Activated CD4-positive, alpha-beta T cell treated with anti-CD3 and anti-CD28 coated beads, Interleukin-10, Interleukin-2, amounts not matched to agents 100 ng/mL and 50 ng/mL, durations not matched to agents 16 hours and 8 hours (primary cell): ENCODE measurements around the gene ARHGAP9.

Source experiments
- DNase-seq: peaks from one replicate; pipeline ENCODE4 v3.0.0-alpha.2; 2020

ARHGAP9 gene

DNA sequence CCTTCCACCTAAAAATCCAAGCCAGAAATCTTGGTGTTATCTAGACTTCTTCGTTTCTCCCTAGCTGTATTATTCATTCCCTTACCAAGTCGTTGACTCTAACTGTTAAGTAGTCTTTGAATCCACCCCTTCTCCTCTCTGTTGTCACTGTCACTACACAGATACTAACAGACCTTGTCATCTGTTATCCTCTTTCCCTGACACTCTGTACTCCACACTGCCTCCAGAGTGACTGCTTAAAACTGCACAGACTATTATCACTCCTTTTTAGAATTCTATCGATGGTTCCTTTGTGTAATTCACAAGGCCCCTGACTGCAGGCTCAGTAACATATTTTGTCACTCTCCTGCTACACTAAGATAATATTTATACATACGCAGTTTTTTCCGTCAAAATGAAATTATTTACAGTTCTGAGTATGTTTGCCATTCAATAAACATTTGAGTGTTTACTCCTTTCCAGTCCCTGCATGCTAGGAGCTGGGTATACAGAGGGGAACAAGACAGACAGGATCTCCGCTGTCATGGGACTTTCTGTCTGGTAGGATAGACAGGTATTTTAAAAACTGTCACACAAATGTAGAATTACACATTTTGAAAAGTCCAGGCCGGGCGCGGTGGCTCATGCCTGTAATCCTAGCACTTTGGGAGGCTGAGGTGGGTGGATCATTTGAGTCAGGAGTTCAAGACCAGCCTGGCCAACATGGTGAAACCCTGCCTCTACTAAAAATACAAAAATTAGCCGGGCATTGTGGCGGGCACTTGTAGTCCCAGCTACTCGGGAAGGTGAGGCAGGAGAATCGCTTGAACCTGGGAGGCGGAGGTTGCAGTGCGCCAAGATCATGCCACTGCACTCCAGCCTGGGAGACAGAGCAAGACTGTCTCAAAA, 12.0 kb upstream of the ARHGAP9 start:
- peak; percentile 32 for DNase-seq

DNA sequence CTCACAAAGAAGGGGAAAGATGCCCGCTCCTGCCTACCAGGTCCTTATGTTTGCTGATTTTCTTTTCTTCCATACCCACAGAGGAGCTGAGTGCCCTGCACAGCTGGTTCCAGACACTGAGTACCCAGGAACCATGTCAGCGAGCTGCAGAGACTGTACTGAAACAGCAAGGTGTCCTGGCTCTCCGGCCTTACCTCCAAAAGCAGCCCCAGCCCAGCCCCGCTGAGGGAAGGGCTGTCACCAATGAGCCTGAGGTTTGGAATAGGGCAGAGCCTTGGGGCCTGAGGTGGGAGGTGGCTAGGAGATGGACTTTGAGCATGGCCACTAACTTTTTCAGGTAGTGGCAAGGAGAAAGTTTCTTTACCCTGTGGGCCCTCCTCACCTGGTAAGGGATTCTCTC, 10.5 kb upstream of the ARHGAP9 start:
- no peak for DNase-seq

DNA sequence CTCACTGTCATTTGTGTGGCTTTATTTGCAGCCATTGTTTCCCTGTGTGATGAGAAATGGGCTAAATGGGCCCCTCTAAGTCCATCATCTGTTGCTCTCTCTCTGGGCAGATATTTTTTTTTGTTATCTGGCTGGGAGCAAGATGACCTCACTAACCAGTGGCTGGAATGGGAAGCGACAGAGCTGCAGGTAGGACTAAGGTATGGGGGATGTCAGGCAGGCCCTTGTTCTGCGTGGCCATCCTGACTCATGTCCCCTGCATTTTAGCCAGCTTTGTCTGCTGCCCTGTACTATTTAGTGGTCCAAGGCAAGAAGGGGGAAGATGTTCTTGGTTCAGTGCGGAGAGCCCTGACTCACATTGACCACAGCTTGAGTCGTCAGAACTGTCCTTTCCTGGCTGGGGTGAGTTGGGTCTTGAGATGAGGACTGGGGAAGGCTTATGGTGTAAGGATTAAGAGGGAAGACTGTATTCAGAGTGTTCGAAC, 9.5 kb upstream of the ARHGAP9 start:
- DNase-seq: no peak

DNA sequence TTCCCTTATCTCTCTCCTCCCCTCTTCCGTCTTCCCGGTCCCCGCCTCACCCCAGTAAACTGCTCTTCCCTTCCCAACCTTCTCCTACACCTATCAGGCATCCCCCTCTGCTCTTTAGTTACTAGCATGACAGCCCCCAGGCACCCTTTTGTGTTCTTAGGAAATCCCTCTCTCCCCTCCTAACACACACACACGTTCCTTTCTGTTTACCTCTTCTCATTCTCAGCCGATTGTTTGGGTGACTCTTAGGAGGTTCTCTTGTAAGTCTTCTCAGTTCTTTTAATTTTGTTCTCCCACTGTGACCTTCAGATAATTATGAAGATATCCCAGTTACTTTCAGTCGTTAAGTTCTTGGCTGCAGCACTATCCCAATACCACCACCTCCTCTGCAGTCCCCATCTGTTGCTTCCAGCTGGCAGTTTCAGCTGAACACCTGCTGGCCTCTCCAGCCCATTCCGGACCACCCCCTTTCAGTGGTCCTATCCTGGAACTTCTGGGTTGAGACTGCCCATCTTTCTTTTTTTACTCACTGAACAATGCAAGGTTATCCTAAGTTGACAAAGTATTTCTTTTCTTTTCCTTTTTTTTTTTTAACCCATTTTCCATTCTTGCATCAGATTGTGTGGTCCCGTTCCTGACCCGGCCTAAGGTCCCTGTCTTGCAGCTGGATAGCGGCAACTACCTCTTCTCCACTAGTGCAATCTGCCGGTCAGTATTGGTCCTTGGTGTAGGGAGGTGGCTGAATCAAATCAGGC, 8.9 kb upstream of the ARHGAP9 start:
- DNase-seq: no peak

DNA sequence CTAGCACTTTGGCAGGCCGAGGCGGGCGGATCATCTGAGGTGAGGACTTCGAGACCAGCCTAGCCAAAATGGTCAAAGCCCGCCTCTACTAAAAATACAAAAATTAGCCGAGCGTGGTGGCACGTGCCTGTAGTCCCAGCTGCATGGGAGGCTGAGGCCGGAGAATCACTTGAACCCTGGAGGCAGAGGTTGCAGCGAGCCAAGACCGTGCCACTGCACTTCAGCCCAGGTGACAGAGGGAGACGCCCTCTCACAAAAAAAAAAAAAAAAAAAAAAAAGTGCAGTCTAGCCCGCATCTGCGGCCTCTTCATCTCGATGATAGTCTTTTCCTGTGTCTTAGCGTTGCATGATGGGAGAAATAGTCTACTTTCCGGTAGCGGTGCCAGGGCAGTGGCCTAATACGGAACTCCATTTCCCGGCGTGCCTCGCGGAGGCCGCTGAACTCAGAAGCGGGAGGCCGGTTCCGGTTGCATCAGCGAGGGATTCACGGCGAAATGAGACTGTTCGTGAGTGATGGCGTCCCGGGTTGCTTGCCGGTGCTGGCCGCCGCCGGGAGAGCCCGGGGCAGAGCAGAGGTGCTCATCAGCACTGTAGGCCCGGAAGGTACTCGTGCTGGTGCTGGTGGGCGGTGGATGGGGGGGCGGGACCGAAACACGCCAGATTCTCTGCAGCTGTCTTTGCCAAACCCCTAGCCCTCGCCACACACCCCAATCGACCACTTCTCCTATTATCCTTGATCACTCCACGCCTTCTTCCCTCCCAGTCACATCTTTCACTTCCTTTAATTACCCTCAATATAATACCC, 8.1 kb upstream of the ARHGAP9 start, which contains the start of gene MARS1:
Gene MARS1 (plus strand): TSS at position 472 of the 805 bp plus-strand sequence. CDS start 23 bp downstream, at position 495.
- DNase-seq: peak; percentile 97

DNA sequence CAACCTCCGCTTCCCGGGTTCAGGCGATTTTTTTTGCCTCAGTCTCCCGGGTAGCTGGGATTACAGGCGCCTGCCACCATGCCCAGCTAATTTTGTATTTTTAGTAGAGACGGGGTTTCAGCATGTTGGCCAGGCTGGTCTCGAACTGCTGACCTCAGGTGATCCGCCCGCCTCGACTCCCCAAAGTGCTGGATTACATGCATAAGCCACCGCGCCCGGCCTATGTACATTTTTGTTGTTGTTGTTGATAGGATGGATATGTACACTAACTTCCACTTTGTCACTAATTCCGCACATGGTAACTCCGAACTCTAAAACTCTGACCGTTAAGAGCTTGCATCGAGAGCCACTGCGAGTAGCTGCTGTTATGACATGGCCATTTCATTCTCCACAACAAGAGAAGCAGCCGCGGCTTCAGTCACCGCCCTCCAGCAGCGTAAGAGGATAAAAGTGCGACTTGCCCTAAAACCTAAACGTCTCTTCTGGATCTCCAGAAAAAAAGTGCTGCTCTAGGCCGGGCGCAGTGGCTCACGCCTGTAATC, 7.5 kb upstream of the ARHGAP9 start:
- DNase-seq: no peak

DNA sequence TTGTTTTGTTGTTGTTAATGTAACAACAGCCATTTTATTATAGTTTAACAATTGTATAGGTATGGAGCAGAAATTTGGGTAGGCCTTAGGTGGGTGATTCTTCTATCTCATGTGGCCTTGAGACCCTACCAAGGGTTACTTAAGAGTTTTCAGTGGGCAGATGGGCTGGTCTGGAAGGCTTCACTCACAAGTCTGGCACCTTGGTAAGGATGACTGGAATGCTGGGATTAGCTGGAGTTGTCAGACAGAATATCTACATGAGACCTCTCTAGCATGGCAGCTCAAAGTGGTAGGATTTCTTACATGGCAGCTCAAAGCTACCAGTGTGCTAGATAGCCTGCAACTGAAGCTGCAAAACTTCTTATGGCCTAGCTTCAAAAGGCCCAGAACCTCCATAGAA, 6.0 kb upstream of the ARHGAP9 start:
- no peak for DNase-seq

DNA sequence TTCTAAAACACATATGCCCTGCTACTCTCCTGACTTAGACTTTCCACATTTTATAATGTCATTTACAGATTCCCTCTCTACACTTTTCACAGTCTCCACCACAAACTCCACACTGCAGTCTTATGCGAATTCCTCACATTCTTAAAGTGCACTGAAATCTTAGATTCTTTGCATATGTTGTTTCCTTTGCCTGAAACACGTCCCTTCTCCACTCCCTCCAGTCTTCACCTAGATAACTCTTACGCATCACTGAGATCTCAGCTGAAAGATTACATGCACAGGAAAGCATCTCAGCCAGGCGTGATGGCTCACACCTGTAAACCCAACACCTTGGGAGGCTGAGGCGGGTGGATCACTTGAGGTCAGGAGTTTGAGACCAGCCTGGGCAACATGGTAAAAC, 3.8 kb upstream of the ARHGAP9 start:
- no peak for DNase-seq

DNA sequence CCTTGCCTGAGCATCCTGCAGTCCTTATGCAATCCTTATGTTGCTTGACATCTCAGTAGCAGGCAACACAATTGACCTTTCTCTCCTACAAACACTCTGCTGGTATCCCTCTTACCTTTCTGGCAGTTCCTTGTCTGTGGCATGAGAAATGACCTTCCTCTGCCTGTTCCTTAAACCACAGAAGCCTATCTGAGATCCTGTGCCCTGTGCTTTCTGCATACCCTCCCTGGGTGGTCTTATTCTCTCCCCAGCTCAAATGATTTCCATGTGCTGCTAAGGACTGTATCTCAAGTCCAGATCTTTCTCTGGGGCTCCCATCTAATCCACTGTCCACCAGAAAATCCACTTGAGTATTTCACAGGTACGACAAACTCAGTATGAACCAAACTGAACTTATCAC, 2.0 kb upstream of the ARHGAP9 start:
- no peak for DNase-seq

DNA sequence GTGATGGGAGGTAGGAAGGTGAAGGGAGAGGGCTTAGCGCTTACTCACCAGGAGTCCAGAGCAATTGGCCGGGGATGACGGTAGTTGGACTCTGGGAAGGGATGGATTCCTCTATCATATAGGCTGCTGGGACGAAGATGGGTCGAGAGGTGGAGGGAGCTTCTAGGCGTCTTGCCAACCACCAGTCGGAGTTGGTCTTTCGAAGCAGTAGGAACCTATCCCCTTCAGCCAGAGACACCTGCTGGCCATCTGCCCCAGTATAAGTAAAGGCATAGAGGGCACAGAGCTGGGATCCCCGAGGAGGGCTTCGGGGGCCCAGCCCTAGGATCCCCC, 657 bp downstream of the ARHGAP9 start:
- DNase-seq: no peak

DNA sequence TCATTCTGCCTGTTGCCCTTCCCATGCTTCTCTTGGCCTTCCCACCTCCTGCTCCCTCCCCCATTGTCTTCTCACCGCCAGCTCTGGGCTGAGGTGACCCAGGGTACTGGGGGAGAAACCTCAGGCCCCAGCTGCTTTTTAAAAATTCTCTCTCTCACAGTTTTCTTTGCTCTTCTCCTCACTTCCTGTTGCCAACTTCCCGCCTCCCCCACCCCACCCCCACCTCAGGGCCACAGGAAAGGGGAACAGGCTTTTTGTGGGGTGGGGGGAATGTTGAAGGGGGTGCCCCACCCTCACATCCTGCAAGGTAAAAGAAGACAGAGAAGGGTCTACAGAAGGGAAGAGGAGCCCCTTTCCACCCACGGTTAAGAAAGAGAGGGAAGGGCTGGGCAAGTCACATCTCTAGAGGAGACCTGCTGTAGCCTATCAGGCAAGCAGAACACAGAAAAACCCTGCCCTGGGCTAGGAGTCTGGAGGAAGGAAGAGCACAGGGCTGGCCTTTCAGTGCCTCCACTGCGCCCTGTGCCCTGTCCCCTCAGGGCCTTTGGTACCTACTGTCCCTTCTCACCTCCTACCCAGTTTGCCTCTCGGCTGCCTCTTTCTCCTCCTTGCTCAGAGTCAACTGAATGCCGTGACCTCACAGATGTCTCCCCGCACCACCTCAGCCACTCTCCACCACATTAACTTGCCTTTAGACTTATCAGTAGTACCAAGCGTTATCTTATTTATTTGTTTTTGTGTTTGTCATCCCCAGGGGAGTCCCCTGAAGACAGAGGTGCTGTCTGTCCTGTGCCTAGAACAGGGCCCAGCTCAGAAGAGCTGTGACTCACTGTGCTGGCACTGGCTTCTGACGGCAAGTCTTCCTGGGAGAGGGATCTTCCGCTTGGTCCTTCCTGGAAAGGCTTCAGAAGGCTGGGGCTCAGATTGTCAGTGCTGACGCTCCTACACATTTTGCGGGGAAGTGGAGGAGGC, 1.7 kb downstream of the ARHGAP9 start:
- peak; percentile 70 for DNase-seq

DNA sequence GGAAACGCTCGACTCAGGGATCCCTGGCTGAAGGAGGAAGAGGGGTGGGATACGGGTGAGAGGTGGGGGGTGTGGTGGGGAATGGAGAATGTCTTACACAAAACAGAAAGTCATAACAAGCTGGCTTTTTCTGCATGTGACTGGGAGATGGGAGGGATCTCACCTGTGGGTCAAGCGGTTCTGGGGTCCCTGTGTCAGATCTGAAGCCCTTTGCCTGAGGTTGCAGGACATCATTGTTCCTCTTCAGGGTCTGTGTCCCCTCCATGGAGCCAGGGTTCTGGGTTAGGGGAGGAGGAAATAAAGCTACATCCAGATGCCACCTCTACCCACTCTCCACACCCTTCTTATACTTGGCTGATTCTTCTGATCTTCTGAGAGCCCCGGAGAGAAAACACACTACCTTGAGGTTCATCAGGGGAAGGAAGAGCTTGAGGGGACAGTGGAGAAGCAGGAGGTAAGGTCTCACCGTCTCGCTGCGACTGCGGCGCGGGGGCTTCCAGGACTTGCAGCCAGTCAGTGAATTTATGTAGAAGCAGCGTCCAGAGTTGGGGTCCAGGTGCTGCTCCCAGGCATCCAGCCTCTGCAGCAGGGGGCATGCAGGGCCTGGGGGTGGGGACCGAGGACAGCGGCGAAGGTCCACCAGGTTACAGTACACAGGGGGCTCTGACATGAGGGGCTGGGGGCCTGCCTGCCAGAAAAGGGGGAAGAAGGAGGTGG, 2.5 kb downstream of the ARHGAP9 start:
- DNase-seq: peak; percentile 23

DNA sequence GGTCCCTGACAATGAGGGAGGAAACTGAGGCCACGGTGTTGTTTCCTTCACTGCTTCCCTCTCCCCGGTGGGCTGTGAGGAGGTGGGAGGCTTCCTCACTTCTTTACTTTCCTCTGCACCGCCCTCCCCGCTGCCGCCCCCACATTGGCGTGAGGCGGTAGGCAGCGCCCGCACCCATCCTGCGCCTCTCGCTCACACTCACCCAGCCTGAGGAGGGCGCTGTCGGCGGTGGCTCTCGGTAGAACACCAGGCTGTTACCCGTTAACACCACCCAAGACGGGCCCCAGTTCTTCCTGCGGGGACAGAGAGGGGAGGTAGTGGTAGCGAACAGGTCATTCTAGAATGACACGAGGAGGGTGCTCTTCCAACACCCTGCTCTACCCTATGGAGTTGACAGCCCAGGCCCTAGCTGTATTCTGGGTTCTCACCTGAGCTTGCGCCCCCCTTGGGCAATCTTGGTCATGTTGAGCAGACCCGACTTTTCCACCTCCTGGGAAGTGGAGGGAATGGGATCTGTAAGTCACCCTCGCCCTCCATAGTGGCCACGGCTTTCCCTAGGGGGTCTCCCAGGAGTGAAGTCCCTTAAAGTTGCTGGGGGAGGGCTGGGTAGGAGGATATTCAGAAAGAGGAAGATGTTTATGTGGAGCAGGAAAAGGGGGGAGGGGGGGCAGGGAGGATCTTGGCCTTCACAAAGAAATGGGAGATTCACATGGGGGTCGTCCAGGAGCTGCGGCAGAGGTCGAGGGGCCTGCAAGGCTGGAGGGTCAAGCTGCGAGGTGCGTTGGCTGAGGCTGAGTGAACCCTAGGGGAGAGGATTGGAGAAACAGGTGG, 3.3 kb downstream of the ARHGAP9 start:
- DNase-seq: peak; percentile 89

DNA sequence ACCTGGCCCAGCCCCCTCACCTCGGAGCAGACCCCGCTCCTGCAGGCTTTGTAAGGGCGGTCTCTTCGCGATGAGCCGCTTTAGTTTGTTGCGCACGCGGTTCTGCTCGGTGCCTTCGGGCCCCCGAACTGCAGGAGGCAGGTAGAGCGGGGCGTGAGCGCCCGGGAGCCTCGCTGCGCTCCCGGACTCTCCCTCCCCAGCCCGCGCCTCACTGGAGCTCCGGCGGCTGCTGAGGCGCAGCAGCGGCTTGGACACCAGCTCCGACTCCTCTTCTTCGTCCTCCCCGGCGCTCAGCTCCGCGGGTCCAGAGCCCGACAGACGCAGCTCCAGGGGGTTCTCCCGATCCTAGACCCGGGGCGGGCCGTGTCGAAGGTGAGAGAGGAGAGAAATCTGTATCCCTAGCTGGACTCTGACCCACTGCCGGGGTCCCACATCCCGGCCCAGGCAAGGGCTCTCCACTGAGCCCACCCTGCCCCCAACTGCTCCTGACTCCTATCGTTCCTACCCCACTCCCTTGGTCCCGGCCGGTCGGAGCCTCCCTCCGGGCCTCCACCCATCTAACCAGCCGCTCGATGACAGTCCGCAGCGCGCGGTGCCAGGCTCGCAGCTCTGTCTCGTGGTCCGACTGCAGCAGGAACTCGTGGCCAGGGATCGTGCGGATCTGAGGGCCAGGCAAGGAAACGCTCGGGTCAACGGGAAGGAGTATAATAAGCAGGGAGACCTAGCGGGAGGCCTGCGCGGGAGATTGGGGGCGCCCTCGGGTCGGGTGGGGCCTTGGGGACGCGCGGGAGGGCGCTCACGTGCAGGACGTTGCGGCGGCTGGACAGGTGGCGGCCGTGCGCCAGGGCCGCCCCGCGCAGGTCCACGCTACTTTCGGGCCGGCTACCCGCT, 4.2 kb downstream of the ARHGAP9 start:
- DNase-seq: no peak

DNA sequence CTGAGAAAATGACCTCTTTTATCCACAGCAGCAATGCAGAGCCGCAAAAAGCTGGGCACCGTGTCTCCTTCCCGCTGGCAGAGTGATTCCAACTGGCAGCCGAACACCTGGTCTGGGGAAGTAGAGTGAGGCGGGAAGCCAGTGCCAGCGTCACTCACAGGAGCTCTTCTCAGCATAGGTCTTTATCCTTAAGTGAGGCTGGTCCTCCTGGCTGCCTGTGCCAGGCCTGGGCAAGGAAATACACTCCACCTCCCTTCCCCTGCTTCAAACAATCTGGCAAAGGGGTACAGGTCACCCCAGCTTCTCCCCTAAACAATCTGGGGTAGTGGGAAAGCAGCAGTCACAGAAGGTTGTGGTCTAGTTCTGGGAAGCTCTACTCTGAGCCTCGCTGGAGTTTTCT, 4.8 kb downstream of the ARHGAP9 start:
- DNase-seq: no peak

DNA sequence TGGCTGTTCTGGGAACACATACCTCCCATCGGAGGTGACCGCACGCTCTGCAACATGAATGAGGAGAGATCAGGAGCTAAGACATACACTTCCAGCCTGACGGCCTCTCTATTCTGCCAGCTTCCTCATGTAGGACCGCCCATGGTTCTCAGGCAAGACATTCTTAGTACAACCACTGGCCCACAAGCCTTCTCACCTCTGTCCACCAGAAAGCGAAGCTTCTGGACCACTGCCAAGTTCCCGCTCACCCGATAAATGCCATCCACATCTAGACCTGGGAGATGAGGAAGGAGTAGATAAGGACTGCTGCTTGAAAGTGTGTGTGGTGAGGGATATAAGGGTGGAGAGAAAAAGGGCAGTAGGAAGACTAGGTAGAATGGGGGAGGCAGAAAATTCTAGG, 5.2 kb downstream of the ARHGAP9 start:
- no peak for DNase-seq

DNA sequence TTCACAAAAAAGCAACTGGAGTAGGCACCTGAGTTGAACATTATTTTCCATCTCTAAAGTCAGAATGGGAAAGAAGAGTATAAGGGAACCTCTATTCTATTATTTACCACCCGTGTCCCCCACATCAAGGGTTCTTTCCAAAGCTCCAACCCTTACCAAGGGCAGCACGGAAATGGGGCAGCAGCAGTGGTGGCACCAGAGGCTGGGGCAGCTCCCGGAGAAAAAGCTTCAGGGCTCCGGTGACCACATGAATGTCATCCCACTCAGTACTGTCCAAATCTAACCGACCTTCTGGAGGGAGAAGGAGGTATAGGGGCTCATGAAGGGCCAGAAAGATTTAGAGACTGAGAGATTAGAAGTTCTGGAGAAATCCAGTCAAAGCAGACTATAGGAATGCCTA, 5.8 kb downstream of the ARHGAP9 start:
- DNase-seq: no peak

DNA sequence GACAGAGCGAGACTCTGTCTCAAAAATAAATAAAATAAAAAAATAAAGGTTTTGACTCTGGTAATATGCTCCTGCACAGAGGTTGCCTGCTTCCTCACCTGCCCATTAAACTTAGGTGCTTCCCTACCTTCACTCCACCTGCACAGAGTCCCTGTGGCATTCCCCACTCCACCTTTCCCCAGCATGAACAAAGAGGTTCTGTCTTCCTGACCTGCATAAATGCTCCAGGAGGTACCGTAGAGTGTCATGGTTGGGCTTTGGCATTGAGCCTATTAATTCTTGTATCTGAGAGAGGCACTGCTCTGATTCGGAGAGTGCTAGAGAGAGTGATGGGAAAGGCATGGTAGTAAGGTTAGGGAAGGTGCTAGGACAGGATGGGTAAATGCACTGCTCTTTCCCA, 6.3 kb downstream of the ARHGAP9 start:
- no peak for DNase-seq

DNA sequence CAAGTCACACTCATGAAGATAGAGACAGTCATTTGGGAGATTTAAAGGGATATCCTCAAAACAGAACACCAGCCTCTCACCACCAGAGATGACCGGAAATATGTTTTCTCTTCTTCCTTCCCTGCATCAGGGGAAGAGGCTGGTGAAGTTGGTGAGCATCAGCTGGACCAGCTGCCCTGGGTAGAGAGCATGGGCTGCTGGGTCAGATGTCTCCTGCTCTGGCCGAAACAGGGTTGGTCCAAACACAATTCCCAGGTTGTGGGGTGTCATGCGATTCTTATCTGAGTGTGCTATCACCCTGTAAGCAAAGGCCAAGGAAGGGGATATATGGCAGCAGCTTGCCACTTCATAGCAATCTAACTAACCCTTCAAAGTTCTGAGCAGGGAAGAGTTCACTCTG, 7.3 kb downstream of the ARHGAP9 start:
- DNase-seq: no peak
